GM12878 (cell line): ENCODE measurements around the gene SEC22C.

ENCODE experiments used
- CREM ChIP-seq: IDR thresholded peaks from 2 replicates; pipeline ENCODE4 v1.6.1; 2014; ENCODE audit warnings: antibody characterized with exemption, low read depth
- CTCF ChIP-seq, 3 experiments: IDR thresholded peaks in 2 of 3; conservative IDR thresholded peaks in 1 of 3; 2 replicates each; pipeline ENCODE4 v1.5.1; 2011; ENCODE audit warnings: low read depth in 3 of 3, low read length in 3 of 3, mild to moderate bottlenecking in 3 of 3, control low read depth in 2 of 3, moderate library complexity in 2 of 3, inconsistent platforms in 1 of 3, mixed read lengths in 1 of 3; ENCODE audit not compliant: control insufficient read depth in 2 of 3, insufficient read depth in 1 of 3; ENCODE audit errors: extremely low read depth in 1 of 3
- ETV6 ChIP-seq, 2 experiments: fragments of 450-650 bp in 1 of 2; IDR thresholded peaks in 1 of 2; conservative IDR thresholded peaks in 1 of 2; 2 replicates each; pipeline ENCODE4 v1.6.1; 2014; ENCODE audit warnings: antibody characterized with exemption in 1 of 2, borderline replicate concordance in 1 of 2, low read depth in 1 of 2, mild to moderate bottlenecking in 1 of 2, moderate library complexity in 1 of 2
- EZH2 ChIP-seq: IDR thresholded peaks from 2 replicates; pipeline ENCODE4 v1.6.1; 2012; ENCODE audit warnings: low read depth, mild to moderate bottlenecking, control low read depth, inconsistent platforms, low read length, borderline replicate concordance; ENCODE audit not compliant: control insufficient read depth
- FOS ChIP-seq: IDR thresholded peaks from 3 replicates; pipeline ENCODE4 v1.6.1; 2011; ENCODE audit warnings: borderline replicate concordance; ENCODE audit not compliant: insufficient read length; ENCODE audit errors: extremely low read depth
- IRF3 ChIP-seq: fragments of 450-650 bp; IDR thresholded peaks from 2 replicates; pipeline ENCODE4 v1.6.1; 2014; ENCODE audit warnings: mild to moderate bottlenecking
- PAX5 ChIP-seq: IDR thresholded peaks from 2 replicates; pipeline ENCODE4 v1.6.1; 2011; ENCODE audit warnings: low read depth, low read length, borderline replicate concordance
- POLR2AphosphoS5 ChIP-seq: IDR thresholded peaks from 2 replicates; pipeline ENCODE4 v1.6.1; 2011; ENCODE audit warnings: mild to moderate bottlenecking, low read length, inconsistent platforms
- USF2 ChIP-seq: IDR thresholded peaks from 2 replicates; pipeline ENCODE4 v1.6.1; 2011; ENCODE audit warnings: low read depth, low read length, improper control_type of control experiment, borderline replicate concordance

GRCh38 chr3:42556089-42556632 lies 25.6 kb downstream of the SEC22C start:
- no peak for TF ChIP-seq POLR2AphosphoS5
- TF ChIP-seq CTCF (IDR thresholded peaks at IDR 0.05 in 2 of 3, conservative IDR thresholded peaks at IDR 0.05 in 1 of 3; ENCODE audit: control insufficient read depth in 2 of 3, extremely low read depth in 1 of 3, insufficient read depth in 1 of 3, low read depth in 3 of 3, low read length in 3 of 3), result no peak
- no peak for TF ChIP-seq USF2
- TF ChIP-seq CREM, result no peak
- no peak for TF ChIP-seq EZH2
- TF ChIP-seq PAX5, result no peak
- TF ChIP-seq IRF3, result no peak
- TF ChIP-seq FOS, result no peak
- TF ChIP-seq ETV6 (conservative IDR thresholded peaks at IDR 0.05 in 1 of 2, IDR thresholded peaks at IDR 0.05 in 1 of 2; ENCODE audit: borderline replicate concordance in 1 of 2, low read depth in 1 of 2), result no peak
